GM19467 (cell line): ENCODE measurements around the gene ADI1.

Experiments used
- ATAC-seq: cut with Tn5 transposase; IDR thresholded peaks from one replicate; pipeline ENCODE4 v1.9.1; 2021; ENCODE audit warnings: mild to moderate bottlenecking, moderate library complexity; ENCODE audit not compliant: unreplicated experiment

Gene ADI1

DNA sequence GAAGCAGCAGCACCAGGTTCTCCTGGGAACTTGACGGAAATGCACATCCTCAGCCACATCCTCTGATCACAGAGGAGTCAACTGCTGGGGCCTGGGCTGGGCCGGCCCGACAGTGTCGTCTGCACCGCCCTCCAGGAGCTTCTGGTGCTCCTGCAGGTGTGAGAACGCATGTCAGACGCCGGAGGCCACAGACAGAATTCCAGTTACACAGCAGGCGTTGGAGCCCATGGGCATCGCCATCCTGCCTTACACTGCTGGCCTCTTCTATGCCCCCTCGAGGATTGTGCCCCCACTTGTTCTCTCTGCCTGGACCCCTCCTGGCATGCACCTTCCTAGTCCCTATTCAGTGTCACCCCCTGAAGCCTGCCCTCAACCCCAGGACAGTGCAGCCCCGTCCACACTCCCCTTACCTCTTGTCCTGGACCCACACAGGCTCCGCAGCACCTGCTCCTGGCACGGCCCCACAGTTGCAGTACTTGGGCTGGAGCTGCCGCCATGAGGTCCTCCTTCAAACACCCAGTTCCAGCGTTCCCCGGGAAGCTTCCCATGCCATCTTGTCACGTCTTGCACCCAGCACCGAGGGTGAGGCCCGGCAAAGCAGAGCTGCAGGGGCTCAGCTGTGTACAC is 37.5 kb downstream of the ADI1 start:
- no peak for ATAC-seq

- no peak for ATAC-seq
Observed at GRCh38 chr2:3481011-3481400, 38.3 kb downstream of the ADI1 start.

DNA sequence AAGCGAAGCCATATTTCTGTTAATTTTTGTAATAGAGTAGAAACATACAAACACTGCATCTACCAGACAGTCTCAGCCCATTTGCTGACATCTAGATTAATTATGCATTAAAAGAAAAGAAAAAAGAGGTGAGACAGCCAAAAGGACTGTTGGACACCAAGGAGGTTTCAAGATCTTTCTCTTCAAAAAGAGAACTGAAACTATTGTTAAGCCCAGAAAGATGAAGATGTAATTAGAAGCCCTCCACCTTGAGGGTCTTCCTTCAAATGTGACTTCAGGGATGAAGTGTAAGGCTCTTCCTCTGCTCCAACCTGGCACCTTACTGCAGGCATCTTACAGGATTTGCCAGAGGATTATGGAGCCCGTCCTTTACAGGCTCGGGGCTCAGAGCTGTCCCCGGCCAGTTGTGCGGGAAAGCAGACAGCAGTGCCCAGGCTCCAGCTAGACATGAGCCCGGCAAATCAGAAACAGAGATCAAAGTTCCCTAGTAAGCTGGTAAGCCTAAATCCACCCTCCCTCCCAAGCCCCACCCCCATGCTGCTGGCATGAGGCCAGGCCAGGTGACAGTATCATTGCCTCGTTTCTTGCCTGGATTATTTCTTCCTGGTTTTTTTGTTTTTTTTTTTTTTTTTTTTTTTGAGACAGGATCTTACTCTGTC is 38.9 kb downstream of the ADI1 start:
- ATAC-seq = no peak

DNA sequence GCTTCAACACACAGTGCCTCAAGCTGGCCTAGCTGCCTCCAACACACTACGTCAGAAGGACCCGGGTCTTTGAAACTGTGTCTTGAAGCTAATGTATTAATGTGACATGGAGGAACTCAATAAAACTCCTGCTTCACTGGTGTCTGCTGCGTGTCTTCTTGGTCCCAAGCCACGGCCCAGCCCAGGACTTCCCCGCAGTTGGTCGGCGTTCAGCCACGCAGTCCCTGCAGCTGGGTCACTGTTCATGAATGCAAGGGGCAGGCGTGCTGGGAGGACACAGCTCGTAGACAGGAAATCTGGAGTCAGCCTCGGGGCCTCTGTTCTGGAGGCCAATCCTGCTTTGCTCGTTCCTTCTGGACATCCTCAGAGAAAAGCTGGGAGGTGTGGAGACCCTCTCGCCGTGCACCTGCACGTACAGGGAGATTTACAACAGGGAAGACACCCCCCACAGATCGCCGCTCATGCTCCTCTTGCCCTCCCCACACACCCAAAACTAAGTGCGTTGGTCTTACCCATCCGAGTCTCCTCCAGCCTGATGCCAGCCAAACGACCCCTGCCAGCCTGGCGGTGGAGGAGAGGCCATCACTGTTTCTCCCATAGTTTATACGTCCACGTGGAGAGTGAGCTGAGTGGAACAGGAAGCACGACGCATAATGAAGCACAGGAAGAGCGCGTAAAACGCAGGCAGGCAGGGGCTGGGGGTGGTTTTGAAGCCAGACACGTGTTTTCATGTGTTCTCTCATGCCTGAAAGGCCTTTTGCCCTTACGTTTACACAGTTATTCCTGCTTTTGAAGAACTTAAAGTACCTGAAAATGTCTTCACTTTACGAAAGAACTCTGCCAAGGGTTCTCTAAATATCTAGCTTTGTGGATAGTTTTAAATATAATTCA is 39.7 kb downstream of the ADI1 start:
- ATAC-seq = no peak

GRCh38 chr2:3478846-3479385 is 40.4 kb downstream of the ADI1 start:
- ATAC-seq = no peak

DNA sequence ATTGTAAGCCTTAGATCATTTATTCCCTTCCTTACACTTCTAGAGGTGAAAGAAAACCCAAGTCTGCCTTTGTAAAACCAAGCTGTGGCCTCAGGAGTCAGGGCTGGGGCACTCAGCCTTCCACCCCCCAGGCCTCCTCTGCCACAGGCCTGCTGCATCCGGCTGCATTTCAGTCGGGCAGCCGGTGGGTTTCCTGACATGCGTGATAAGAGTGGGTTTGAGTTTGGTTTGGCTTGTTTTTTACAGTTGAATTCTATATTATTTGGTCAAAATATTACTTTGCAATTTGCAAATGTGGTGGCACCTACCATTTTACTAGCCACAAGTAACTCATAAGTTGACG is 42.4 kb downstream of the ADI1 start:
- no peak for ATAC-seq

- no peak for ATAC-seq
Observed at GRCh38 chr2:3476321-3476984, 42.9 kb downstream of the ADI1 start.

DNA sequence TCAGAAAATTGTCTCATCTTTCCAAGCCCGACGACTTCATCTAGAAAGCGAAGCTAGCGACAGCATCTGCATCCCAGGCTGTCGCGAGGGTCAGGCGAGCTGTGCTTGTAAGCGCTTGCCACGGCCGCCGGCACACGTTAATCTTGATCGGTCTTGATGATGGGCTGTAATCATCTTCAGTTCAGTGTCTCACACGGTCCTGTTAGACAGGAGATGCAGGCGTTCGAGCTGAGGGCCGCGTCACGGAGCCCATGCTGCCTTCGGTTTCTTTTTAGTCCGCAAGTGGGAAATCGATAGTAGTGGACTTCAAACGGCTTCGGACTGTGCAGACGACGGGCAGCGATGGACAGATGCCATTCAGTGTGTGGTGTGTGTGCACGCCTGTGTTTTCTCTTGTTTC is 43.6 kb downstream of the ADI1 start:
- no peak for ATAC-seq

GRCh38 chr2:3472966-3473365 is 46.4 kb downstream of the ADI1 start:
- ATAC-seq = no peak

DNA sequence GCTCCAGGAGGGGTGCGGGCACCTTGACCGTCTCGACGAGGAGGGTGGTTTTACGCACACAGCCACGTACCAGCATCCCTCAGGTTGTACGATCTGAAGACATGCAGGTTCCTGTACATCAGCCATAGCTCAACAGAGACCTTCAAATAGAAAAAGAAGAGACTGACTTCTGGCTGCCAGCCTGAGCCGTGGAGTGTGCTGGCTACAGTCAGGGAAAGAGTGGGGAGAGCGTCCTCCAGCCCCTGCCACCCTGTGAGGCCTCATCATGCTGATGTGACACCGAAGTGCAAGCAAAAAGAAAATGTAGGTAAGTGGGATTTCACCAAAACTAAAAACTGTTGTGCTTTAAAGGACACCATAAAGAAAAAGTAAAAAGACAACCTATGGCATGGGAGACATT is 47.0 kb downstream of the ADI1 start:
- ATAC-seq = no peak

- no peak for ATAC-seq
Observed at GRCh38 chr2:3470856-3471737, 48.2 kb downstream of the ADI1 start.

DNA sequence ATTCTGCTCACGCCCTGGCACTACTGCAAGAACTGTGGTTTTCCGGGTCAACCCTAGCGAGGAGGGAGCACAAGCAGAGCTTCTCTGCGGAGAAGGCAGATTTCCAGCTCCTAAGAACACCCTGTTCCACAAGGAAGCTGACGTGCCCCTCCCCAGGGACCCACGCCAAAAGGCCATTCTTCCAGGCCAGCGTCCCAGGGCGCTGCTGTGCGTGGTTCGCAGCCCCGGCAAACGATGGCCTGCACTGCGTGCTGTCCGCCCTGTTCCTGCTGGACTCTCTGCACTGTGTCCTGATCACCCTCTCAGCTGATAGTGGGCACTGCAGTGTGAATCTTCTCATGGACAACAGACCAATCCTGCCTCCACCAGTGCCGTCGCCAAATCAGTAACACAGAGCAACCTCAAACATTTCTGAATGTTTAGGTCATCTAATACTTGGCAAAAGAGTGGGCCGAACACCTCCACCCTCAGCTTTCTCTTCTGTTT is 49.1 kb downstream of the ADI1 start:
- ATAC-seq = no peak

- ATAC-seq = no peak
Observed at GRCh38 chr2:3469486-3469885, 49.8 kb downstream of the ADI1 start.

- no peak for ATAC-seq
Observed at GRCh38 chr2:3468296-3468988, 50.9 kb downstream of the ADI1 start.

DNA sequence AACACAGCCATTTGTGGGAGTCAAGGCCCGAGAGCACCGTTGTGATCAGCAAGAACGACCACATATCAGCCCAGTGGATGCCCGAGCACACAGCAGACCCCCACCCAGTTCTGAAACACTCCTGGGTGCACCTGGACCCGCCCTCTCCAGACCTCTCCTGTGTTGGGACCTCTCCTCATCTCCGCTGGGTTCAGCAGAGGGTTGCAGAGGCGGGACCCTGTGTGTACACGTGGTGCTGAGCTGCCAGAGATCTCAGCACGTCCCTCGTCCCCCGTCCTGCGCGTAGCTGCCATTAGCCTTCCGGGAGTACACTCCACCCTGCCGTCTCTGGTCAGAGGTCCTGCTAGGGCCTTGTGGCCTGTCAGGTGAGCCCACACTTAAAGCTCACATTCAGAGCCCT is 51.7 kb downstream of the ADI1 start:
- ATAC-seq = no peak

DNA sequence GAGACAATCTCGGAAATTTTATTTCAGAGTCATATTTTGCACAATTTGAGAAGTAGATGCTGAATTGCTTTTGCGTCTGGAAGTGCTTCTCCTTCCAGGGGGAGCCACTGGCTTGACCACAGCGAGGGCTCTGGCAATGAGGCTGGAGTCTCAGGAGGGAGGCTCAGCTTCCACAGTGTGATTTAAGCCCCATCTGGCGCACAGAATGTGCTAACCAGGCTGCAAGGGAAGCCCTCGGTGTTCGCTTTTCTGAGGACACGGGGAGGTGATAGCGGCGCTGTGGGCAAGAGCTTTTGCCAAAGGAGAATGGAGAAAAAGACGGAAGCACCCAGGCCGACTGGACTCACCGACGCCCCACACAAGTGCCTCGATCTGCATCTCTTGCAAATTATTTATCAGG is 52.4 kb downstream of the ADI1 start:
- ATAC-seq = no peak

- no peak for ATAC-seq
Observed at GRCh38 chr2:3466482-3466863, 52.9 kb downstream of the ADI1 start.

- ATAC-seq = no peak
Observed at GRCh38 chr2:3465844-3466481, 53.4 kb downstream of the ADI1 start.

- ATAC-seq = no peak
Observed at GRCh38 chr2:3465328-3465727, 54.0 kb downstream of the ADI1 start.
